Globus pallidus (tissue), 1 donor: ENCODE results near the gene RFC5.
"Not testable (repeated sequence)": the region's sequence is repeated elsewhere in the genome, so short reads cannot be mapped to it uniquely, and the experiment has no call there.

ENCODE experiments used
- DNase-seq: peaks from one replicate; pipeline ENCODE4 v3.0.0-alpha.2; 2015; ENCODE audit warnings: low spot score

The RFC5 gene

DNA sequence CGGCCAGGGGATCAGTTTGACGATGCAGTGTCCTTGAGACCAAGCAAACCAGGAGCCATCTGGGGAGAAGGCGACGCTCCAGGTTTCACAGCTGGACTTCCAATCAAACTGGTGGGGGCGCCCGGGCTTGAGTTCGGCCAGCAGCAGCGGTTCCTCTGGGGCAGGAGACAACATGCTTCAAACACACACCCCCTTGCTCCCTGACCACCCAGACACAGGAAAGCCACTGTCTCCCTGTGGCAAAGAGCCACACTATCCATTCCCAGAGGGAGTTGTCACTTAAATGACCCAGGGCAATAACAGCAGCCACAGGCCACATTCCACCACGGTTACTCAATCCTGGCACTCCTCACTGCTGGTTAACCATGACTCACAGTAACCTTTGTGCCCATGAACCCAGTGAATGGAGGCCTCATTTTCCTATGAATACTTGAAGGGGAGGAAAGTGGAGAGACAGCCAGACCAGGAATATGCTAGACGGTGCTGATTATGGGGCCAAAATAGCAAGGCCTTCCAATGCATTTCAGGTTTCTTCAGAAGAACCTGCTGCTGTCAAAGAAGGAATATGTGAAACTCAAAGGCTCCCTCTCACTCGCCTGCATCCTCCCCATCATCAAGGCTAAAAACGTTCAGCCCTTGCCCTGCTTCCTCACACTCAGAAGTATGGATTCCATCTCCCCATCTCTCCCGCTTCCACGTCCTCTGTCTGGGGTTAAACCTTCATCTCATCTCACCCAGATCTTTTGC is 36.0 kb downstream of the RFC5 start:
- peak; percentile 60 for DNase-seq

DNA sequence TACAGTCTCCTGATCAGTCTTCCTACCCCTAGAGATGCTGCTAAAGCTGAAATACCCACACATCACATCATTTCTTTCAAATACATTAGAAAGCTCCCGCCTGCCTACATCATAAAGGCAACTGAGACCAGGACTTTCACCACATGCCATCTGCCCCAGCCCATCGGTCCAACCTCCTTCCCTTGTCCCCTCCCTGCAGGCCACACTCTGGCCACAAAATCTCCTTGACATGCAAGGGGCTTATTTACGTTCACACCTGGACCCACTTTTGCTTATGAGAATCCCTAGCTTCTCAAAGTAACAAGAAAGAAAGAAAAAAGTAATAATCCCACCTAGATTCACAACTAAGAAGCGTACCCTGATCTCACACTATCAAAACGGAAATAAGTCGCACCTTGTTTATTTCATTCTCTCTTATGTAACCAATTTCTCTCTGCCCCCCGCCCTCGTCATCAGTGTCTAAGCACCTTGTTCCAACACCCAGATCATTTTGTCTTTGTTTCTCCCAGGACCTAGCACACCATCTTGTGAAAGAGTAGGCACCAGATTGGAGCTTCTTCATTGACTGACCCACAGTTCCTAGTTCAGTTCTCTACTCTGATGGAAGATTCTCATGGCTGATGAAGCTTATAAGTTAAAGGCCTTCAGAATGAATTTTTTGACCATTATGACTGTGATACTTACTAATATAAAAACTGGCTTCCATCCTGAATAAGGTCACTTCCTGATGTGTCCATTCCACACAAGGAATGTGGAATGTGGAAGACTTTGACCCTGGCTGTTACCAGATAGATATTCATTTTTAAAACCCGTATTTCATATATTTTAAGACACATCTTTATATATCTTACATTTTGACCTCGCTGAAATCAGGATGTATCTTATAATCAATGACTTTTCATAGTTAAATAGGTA is 36.8 kb downstream of the RFC5 start:
- no peak for DNase-seq

DNA sequence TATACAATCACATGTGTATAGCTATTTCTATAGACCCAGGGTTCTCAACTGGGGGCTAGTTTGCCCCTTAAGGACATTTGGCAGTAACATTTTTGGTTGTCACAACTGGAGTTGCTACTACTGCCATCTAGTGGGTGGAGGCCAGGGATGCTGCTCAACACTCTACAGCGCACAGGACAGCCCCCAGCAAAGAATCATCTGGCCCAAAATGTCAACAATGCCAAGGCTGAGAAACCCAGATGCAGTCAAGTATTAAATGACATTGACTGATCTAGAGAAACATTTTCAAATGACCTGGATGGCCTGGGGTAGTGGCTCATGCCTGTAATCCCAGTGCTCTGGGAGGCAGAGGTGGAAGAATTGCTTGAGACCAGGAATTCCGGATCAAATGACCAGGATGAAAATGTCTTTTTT is 38.6 kb downstream of the RFC5 start:
- no peak for DNase-seq

DNA sequence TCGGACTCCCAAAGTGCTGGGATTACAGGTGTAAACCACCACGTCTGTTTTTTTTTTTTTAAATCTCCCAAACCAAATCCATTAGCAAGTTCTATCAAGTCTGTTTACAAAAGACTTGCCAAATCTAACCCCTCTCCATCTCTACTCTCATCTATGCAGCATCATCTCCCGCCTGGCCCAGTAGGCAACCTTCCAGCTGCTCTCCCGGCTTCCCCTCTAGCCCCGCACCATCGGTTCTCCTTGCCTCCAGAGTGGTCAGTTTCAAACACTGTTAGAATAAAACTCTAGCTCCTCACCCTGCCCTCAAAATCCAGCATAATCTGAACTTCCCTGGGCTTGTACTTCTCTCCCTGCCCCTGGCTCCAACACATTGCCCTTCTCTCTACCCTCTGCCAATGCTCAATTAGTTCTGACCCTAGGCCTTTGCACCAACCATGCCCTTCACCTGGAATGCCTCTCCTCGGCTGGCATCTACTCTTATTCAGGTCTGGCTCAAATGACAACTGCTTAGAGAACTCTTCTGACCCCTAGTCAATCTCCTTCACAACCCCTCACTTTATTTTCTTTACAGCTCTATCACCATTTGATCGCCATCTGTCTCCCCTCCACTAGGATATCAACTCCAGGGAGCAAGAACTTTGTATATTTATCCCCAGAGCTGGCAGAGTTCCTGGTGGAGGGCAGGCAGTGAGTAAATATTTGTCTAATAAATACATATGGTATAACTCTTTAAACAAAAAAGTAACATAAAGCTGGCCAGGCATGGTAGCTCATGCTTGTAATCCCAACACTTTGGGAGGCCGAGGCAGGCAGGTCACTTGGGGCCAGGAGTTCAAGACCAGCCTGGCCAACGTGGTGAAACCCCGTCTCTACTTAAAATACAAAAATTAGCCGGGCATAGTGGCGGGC is 39.6 kb downstream of the RFC5 start:
- no peak for DNase-seq

DNA sequence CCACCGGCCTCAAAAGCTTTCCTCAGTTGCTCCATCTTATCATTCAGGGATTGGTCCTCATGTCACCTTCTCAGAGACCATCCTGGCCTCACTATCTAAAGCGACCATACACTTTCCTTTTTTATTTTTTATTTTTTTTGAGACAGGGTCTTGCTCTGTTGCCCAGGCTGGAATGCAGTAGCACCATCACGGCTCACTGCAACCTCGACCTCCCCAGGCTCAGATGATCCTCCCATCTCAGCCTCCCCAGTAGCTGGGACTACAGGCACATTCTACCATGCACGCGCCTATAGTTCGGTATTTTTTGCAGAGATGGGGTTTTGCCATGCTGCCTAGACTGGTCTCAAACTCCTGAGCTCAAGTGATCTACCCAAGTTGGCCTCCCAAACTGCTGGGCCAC is 41.7 kb downstream of the RFC5 start:
- no peak for DNase-seq

DNA sequence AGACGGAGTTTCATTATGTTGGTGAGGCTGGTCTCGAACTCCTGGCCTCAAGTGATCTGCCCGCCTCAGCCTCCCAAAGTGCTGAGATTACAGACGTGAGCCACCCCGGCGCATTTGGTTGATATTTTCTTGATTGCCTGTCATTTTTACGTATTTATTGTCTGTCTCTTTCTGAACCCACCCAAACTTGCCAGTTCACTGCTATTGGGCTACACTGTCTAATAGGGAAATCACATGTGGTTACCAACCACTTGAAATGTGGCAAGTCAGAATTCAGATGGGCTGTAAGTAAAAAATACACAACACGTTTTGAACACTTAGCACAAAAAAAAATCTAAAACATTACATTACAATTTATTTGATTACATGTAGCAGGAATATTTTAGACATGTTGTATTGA is 42.4 kb downstream of the RFC5 start:
- DNase-seq = no peak

DNA sequence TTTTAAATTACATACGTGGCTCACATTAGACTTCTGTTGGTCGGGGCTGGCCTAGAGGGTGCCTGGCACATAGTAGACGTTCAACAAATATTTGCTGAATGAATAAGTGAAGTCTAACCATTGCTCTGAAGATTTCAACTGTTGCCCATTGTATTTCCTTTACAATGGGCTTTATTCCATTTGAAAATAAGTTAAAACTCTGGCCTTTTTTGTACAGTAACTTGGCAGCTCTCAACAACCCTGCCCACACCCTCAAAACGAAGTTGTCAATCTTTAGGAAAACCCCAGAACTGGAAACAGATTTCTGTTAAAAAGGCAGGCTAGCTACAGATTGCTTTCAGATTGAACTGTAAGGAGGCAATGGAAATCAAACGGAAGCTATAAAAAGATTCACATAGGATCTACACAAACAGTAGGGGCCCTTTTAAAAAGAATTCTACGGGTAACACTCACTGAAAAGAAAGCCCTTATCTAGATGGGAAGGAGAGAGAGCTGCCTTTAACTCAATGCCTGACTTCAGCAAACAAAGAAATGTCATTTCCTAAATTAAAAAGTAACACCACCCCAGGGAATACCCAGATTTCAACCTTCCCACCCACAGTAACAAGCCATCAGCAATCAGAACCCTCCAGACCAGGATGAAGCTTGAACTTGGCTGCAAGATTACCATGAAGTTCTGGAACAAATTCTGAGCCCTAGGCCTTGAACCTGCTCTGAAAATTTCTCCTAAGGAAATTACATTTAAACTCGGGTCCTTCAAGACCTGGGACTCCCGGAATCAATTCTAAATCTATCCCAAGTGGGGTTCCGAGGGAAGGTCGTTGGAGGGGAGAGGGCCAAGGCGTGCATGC is 43.1 kb downstream of the RFC5 start:
- DNase-seq = peak; percentile 40

DNA sequence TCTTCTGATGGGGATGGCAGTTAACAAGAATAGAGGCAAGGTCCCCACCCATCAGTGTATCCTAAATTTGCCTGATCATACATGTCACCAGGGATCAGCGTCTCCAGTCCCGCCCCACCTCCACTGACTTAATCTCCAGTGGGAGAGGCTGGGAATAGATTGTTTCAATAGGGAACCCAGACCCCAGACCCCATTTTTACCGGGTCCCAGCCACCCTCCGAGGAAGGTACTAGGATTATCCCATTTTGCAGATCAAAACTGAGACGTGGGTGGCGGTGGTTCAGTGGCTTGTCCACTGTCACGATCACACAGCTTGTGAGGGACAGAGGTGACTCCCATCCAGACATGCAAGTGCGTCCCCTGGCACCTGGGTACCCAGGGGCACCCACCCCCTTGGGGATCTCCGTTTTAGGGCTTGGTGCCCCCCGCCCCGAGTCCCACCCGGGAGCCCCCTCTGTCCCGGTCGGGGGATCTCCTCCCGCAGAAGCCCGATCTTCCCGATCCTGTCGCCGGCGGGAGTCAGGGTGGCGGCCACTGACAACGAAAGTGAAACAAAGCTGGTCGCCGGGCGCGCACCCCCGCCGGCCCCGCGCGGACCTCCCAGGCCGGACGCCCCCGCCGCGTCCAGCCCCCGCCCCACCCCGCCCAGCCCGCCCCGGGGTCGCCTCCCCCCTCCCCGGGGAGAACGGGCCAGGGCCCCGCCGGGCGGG is 44.0 kb downstream of the RFC5 start:
- DNase-seq = peak; percentile 46

DNA sequence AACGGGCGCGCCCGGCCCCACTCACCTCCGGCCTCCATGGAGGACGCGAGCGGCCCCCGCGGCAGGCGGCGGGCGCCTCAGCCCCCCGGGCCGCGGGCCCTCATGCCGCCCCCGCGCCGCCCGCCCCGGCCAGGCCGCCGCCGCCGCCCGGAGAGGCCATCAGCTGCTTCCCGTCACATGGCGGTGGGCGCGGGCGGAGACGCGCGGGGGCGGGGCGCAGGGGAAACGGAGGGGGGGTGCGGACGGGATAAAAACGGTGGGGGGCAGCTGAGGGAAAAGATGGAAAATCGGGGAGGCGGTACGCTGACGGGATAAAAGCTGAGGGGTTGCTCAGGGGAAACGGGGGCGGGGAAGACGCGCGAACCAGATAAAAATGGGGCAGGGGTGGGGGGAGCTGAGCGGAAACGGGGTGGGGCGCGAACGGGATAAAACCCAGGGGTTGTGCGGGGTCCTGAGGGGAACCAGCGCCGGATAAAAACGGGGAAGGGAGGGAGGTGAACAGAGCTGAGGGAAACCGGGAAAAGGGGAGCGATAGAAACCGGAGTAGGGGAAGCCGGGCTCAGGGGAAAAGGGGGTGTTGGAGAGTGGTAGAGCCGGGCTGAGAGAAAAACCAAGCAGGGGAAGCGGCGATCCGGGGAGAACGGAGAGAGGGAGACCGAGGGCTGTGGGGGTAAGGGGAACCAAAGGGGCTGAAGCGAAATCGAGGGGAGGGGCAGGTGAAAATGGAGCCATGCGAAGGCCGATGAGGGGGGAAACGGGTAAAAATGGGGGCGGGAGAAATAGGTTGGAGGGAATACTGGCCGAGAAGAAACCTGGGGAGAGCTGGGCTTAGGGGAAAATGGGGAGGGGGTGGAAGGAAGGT is 44.7 kb downstream of the RFC5 start, which contains the start of gene WSB2:
Gene WSB2 (minus strand): TSS at position 169 of the 862 bp plus-strand sequence. CDS start 131 bp downstream, at position 38.
- DNase-seq = peak; percentile 75

DNA sequence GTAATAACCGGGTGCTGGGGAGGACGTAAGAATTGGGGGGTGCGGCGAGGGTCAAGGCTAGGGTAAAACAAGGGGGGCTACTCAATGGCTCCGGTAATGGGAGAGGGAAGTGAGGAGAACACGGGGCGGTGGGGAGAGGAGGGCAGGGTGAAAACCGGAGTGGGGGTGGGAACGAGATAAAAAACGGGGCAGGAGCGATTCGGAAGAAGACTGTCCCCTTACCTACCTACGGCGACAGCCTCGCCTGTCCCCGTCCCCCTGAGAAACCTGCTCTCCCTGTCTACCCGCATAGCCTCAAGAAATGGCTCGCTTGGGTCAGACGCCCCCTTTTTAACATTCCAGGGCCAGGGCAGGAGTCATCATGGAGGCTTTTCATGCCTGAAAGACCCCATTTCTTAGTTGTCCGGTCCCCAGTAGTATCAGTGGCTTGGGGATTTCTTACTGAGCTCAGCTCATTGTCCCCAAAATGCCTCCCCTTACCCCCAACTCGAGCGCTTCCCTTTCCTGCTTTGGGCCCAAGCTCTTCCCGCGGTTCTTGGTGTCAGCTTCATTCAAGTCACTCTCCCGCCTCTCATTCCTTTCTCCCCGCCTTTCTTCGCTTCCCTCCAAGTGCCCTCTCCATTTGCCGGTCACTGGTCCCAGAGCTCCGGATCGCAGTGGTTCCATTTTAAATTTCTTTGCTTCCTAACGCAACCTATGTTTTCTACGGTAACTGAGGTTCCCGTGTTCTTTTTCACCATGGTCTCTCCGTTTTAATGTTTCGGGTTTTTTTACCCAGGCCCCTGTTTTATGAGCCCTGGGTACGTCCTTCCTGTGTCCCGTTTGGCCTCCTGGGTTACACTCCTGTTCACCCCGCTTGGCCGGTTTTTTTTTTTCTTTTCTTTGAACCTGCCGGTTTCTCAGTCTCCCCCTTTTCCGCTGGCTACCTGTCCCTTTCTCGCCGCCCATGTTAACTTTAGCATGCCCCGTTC is 45.7 kb downstream of the RFC5 start:
- peak; percentile 49 for DNase-seq

DNA sequence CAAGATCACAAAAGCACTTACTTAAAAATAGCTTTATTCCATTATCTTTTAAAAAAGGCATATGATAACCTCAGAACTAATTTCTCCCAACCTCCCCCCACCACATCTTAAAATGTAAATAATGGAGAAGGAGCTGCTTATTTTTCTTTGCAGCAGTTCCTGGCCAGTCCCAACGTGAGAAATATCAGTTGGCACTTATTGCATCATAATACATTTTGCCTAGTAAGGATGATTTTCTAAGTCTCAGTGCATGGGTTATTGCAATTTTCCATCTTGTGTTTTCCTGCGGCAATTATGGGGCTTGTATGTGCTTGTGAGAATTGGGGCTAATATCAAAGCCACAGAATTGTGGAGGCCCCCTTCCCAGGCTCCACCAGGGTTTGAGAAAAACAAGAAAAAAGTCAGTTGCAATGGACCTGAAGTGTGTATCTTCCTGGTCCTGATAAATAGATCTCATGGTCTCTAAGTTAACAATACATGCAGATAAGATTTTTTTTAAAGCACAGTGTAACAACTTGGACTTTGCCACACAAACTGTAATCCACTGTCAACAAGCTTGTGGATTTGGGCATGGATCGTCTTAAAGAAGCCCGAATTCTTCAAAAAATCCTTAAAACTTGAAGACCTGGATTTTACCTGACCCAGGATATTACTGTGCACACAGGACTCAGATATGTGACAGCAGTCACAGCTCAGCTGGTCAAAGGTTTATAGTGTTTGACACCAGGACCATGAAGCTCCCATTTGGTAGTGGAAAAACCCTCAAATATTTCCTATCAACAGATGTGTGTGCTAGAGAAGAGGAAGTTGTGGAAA is 47.3 kb downstream of the RFC5 start:
- DNase-seq = no peak

DNA sequence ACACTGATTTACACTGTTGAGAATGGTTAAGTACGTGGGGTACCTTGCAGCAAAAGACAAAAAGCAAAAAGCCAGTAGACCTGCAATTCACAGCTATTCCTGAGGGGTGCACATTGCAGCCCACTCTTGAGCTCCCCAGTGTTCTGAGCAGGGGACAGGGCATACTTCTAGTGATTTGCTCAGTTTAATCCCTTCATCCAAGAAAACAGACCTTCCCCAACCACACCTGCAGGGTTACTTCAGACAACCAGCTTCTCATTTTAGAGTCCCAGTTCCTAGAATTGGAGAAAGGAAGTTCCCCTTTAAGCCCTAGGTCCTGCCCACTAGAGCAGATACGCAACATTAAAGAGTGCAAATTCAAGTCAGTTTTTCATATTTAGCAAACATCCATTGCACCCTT is 48.1 kb downstream of the RFC5 start:
- no peak for DNase-seq

DNA sequence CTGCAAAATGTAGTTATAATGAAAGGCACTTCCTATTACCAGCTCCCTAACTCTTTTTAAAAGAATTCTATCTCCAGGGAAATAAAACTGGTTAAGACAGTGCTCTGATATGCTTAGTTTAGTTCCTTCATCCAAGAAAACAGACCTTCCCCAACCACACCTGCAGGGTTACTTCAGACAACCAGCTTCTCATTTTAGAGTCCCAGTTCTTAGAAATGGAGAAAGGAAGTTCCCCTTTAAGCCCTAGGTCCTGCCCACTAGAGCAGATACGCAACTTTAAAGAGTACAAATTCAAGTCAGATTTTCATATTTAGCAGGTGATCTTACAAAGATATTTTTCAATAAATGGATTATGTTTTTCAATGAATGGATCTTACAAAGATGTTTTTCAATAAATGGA is 48.9 kb downstream of the RFC5 start:
- DNase-seq = no peak

DNA sequence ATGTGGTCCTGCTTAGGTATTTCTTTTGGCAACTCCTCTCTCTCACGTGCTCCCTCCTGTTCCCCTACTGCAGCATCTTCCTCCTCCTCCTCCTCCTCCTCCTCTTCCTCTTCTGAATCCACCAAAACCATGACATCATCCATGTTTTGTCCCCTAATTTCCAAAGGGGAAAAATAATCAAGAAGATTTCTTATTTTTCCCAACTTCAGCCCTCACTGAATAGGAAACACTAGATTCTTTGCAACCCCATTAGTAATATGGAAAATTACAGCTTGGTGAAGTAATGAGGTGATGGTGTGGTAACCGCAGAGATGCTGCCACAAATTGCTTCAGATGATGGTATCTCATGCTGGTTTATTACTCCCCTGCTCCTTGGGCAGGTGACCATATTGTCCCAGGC is 51.9 kb downstream of the RFC5 start:
- DNase-seq = no peak

DNA sequence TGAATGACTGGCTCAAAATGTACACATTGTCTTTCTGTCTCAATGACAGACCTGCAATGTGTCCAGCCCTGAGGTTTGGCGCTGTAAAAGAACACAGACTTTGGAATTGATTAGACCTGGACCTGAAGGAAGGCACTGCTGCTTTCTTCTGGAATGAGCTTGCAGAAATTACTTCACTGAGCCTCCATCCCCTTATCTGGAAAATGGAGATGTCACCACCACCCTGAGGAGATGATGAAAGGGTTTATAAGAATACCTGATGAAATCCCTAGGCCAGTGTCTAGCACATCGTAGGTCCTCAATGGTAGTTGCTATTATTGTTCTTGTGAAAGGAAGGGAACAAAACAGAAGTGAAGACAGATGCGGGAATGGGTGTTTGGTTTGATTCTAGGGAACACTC is 54.1 kb downstream of the RFC5 start:
- DNase-seq = no peak

DNA sequence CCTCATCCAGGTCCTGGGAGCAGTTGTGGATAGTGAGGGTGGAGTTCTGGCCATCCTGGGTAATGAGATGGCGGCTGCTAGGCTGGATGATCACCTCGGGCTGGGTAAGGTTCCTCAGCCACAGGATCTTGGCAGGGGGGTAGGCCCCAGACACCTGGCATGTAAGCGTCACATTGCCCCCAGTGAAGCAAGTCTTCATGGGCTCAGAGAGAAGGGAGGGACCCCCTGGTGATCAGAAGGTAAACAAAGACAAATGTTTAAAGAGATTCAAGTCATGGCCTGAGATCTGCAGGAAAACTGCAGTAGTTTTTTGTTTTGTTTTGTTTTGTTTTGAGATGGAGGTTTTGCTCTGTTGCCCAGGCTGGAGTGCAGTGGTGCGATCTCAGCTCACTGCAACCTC is 57.3 kb downstream of the RFC5 start:
- no peak for DNase-seq

DNA sequence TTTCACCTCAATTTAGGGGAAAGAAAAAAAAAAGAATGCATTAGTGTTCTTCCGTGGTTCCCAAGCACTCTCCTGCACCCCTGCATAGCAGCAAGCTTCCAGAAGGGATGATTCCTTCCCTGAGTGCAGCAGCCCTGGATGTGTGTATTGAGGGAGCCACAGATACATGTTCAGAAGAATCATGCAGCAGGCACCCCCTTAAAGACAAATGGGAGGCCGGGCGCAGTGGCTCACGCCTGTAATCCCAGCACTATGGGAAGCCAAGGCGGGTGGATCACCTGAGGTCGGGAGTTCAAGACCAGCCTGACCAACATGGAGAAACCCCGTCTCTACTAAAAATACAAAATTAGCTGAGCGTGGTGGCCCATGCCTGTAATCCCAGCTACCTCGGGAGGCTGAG is 65.0 kb downstream of the RFC5 start:
- not testable (repeated sequence) for DNase-seq
